ENCODE results near the gene ETFA. TPM values are rescaled to one million over a fixed set of nuclear protein-coding genes. Genes with fewer than 3 reads are reported as not detected.

The ETFA gene
- total and polyA plus RNA-seq, 10 of the 15 experiments (the other 5 are each of a cell fraction or from before 2014, with no cell fraction given) = 114 to 331 (median 152) TPM

- no peak for FAIRE-seq
- Histone ChIP-seq H4K20me1 (ENCODE audit: control insufficient read depth, insufficient read depth) (no peaks in the 10 kb centered on the region), H3K36me3 (ENCODE audit: control insufficient read depth in 2 of 2, insufficient read depth in 2 of 2, low read length in 1 of 2) (no peaks in the 10 kb centered on the region), H3K9me3 (replicated peaks; ENCODE audit: control insufficient read depth, insufficient read depth, low read length) (no peaks in the 10 kb centered on the region; the same call in 1 of the 3 replicates), H3K4me3 (no peak overlapping the region), H3K4me1 (ENCODE audit: control insufficient read depth, insufficient read depth, low read length) (peaks cover 35% of the 10 kb centered on the region), H3K9ac (ENCODE audit: control insufficient read depth, insufficient read depth, low read length) (no peak overlapping the region), H3K27ac (ENCODE audit: control insufficient read depth, insufficient read depth) (no peak overlapping the region), H3K4me2 (ENCODE audit: control insufficient read depth, insufficient read depth) (no peak overlapping the region), H3K27me3 (replicated peaks in 1 of 2; ENCODE audit: control insufficient read depth in 2 of 2, insufficient read depth in 2 of 2, low read length in 1 of 2) (peaks cover 33 to 38% of the 10 kb centered on the region in 2 experiments), H3K79me2 (ENCODE audit: control insufficient read depth, insufficient read depth, low read length) (no peaks in the 10 kb centered on the region; the same call in 1 of the 2 replicates), H2AFZ (ENCODE audit: control insufficient read depth, low read depth, low read length) (no peak overlapping the region)
- ChIA-PET CTCF (no interaction called here), POLR2A (no interaction called here), SMC1A (ENCODE audit: uncharacterized antibody, unreplicated experiment) (no interaction called here), RAD21 (ENCODE audit: unreplicated experiment) (no interaction called here)
- 79% methylated on average over 16 of the region's 20 CpGs for WGBS (ENCODE audit: insufficient coverage, insufficient replicate concordance, low lambda C conversion rate, missing lambda C conversion rate)
- BruUV-seq (replicated peaks) = no TSS peak
- intact Hi-C loops (cut with micrococcal nuclease; ENCODE audit: unreplicated experiment) = no loop called here
- in situ Hi-C loops (cut with MboI) = no loop called here
- TF ChIP-seq NFYB (IDR thresholded peaks at IDR 0.05; ENCODE audit: insufficient read depth, low read depth, low read length) (no peak), IKZF1 (conservative IDR thresholded peaks at IDR 0.05) (no peak), TAF1 (IDR thresholded peaks at IDR 0.05; ENCODE audit: borderline replicate concordance, low read depth, low read length) (no peak), IRF4 (IDR thresholded peaks at IDR 0.05; ENCODE audit: low read depth, low read length) (no peak), POLR2A (IDR thresholded peaks at IDR 0.05; ENCODE audit: low read depth, low read length) (no peak), TBL1XR1 (IDR thresholded peaks at IDR 0.05; ENCODE audit: low read depth, low read length) (no peak), YBX1 (IDR thresholded peaks at IDR 0.05) (no peak), RUNX3 (IDR thresholded peaks at IDR 0.05; ENCODE audit: low read length) (no peak), RBBP5 (conservative IDR thresholded peaks at IDR 0.05) (no peak), SMAD5 (IDR thresholded peaks at IDR 0.05; ENCODE audit: low read depth) (no peak), EGR1 (IDR thresholded peaks at IDR 0.05; ENCODE audit: borderline replicate concordance in 1 of 2, low read depth in 2 of 2, low read length in 2 of 2) (no peak), JUND (IDR thresholded peaks at IDR 0.05; ENCODE audit: low read depth, low read length) (no peak), KAT2A (conservative IDR thresholded peaks at IDR 0.05; ENCODE audit: control insufficient read depth, low read depth, low read length) (no peak)
- no peak for DNase-seq (ENCODE audit: low read depth, low spot score)
- ATAC-seq = no peak
These were observed 30.8 kb upstream of the ETFA start for GRCh38 chr15:76342058-76342381.

Measured in GM12878 (cell line).